CD4-positive, alpha-beta T cell treated with Interferon gamma for 1 hour (primary cell): ENCODE results near the gene ENTHD1.

Experiments used
- DNase-seq: peaks from one replicate; pipeline ENCODE4 v3.0.0-alpha.2; 2020

ENTHD1 gene

DNA sequence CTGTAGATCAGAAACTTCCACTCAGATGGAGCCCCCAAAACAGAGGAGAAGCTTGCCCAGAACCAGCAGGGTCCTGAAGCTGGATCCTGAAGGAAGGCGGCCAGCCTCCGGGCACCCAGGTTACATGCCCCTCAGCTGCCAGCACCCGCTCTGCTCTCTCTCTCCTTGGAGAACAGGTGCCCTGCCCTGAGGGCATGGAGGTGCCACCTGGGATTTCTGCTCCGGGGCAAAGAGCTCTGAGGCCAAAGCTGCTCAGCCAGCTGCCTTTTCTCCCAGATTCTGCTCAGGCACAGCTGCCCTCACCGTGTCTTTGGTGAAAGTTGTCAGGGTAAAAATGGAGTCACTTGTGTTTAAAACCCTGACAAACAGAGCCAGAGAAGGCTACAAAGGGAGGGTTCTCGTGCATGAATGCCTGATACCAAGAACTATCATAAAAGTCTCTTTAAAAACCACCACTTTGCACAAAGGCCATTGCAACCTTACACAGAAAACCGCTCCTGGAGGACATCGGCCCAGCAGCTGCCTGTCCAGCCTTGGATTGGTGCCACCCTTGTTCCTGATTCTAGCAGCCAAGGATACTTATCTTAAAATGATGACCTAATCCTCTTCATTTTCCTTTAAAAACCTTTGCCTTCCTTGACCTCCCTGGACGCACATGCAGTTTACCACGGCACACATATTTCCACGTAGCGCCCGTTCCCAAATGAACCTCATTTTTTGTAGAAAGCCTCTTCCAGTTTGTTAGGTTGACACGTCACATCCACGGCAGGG is 183.0 kb downstream of the ENTHD1 start:
- no peak for DNase-seq

DNA sequence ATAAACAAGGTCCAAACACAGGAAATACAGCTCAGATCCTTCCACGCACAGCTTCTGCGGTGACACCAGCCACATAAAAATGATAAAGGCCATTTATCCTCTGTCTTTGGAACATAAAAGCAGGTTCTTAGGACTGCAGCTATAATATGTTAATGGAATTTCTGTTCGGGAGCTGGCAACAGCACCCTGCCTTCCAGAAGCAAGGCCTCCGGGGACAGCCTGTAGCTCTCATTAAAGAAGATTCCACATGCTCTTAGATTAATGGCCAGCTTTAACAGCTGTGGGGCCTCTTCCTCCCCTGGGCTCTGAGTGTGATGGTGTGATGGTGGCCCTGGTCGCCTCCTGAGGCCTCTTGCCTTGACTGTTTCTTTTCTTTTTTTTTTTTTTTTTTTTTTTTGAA is 185.7 kb downstream of the ENTHD1 start:
- DNase-seq, result no peak

DNA sequence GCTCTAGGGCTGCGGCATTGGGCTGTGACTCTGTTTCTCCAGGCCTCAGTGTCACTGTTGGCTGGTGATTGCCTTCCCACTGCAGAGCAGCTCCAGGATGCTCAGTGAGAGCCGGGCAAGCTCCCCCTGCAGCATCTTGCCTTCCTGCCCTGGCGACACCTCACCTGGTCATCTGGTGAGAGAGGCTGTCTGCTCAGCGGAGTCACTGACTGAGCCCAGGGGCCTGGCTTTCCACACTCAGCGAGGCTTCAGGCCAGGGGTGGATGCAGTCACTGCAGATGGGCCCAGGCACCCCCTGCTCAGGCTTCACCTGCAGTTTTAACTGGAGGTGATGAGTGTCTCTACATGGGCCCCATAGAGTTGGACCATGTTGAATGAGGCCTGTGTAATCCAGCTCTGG is 186.2 kb downstream of the ENTHD1 start:
- no peak for DNase-seq

DNA sequence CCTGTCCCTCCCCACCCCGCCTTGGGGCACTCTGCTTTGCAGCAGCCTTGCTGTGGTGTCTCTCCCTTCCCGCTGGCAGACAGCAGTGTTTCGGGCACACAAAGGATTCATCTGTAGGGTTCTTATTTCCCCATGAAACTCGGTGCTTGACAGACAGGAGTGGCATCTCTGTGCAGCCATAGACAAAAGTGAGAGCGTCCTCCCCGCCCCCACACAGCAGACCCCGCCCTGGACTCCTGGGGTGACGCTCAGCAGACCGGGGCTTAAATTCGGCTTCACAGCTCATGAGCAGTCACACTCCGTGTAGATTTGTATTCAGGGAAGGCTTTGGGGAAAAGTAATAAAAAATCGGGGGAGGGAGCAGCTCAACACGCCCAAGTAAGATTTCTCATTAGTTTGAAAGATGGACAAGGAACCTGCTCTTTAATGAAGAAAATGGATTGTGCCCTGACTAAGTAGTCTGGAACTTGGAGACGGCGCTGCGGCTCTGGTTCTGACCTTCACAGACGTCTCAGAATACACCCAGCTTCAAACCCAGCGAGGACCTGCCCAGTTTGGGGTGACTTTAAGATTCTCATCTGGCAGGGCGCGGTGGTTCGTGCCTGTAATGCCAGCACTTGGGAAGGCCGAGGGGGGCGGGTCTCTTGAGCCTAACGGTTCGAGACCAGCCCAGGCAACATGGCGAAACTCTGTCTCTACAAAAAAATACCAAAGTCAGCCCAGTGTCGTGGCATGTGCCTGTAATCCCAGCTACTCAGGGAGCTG is 187.0 kb downstream of the ENTHD1 start:
- no peak for DNase-seq

DNA sequence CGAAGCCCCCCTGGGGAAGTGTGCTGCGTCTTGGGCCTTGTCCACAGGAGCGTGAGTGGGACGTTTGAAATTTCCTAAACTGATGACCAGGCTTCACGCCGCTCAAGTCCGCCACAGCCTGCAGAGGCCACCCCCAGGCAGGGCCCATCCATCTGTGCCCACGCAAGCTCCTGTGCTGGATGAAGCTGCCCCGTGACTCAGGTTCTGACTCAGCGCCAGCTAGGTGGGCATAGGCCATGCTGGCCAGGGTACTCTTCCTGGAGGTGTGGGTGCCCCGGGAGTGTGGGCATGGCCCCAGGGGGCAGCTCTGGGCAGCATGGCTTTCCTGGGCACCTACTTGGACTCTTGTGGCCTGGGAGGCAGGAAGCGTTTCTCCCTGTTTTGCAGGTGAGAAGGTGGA is 188.2 kb downstream of the ENTHD1 start:
- no peak for DNase-seq

DNA sequence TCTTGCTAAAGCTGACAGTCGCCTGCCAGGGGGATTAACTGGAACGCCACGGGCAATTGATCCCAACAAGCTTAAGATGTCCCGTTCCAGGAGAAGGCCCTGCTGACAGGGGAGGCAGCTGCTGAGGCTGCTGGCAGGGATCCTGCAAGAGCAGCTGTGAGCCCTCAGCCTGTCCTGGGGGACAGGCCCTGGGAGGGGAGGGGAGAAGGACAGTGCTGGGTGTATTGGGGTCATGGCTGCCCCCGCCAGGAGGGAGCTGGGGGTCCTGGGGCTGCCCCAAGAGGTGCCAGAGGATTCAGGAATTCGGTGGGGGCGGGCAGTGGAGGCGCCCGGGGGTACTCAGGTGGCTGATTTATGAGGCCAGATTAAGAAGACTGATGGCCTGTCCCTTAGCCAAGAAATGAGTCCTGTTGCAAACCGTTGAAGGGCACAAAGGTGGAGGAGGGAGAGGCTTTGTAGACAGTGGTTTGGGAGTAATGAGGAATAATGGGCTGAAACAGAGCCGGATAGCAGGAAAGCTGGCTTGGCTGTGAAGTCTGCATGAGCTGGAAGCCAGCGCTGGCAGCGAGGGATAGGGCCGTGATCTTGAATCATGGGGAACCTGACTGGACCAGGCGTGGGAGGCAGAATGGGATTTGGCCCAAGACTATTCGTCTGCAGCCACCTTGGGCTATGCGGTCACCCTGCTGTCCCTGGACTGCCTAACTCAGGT is 189.5 kb downstream of the ENTHD1 start:
- no peak for DNase-seq

DNA sequence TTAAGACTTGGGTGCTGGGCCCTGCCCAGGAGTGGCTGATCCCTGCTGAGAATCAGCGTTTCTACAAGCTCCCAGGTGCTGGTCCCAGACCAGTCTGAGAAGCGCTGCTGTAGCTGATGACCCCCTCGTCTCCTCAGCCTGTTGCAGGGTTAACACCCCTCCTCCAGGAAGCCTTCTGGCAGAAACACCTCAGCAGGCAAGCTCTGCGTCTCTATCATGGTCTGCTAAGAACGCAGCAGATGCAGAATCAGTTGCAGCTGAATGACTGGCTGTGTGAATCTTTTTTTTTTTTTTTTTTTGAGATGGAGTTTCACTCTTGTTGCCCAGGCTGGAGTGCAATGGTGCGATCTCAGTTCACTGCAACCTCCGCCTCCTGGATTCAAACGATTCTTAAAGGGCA is 190.5 kb downstream of the ENTHD1 start:
- DNase-seq, result no peak

DNA sequence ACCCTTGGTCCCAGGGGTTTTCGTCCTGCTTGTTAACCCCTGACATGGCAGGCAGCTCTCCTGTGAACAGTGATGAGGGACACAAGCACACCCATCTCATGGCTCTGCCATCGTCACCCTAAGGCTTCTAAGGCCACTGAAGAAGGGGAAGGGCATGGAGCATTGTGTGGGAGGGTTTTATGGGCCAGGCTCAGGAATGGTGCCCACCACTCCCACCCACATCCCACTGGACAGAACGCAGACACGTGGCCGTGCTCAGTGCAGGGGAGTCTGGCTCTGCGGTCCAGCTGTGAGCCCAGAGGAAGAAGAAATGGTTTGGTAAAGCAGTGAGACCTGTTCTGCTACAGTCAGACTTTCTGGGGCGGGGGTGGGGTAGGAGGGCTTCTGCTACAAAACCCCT is 193.0 kb downstream of the ENTHD1 start:
- DNase-seq, result no peak

DNA sequence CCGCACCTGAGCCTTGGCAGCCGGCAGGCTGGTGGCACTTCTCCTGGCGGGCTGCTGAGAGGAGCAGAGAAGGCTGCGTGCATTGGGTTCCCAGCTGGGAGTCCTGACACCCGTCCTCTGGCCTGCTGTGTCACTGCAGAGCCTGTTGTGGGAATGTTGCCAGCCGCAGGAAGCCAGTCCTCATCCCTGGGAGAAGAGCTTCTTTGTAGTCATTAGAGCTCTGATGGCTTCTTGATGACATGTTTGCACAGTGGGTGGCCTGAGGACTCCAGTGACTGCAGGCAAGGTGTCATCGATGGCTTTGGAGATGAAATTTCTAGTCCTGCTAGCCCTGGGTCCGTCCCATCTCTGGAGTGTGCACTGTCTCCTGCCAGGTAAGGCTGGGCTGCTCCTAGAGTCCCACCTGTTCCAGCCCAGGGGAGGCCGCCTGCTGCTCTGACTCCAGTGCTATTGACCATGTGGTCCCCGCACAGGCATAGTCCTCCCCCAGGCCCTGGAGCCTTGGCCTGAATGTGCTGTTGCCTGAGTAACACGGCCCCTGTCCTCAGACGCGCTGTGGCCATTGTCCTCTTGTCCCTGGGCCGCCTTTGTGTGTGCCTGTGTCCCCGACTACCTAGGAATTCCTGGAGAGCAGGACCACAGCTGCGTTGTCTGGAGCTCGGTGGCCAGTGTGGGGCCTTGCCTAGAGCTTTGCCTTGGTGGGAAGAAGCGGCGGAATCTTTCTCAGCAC is 193.8 kb downstream of the ENTHD1 start:
- no peak for DNase-seq

DNA sequence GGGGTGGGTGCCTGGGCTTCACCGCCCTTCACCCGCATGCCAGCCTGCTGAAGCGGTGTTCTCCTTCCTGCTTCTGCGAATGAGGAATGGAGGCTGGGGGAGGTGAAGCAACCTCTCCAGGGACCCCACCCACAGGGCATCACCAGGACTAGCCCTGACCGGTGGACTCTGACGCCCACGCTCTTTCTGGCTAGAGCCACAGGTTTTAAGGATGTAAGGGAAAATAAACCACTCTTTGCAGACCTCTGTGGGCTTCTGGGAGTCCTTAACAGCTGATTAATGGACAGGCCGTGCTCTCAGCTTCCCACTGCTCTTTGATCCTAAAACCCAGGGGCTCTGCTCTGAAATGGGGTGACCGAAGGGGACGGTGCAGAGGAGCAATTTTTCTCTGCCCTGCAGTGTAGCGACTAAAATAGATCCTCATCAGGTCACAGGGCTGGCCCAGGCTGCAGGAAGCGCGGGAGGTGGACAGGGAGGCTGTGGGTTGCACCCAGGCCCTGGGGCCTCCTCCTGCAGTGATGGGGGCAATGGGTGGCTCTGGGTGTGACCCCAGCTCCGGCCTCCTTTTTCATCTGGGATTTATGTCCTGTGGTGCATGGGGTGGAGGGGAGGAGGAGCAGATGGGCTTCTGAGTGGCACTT is 195.7 kb downstream of the ENTHD1 start:
- no peak for DNase-seq

DNA sequence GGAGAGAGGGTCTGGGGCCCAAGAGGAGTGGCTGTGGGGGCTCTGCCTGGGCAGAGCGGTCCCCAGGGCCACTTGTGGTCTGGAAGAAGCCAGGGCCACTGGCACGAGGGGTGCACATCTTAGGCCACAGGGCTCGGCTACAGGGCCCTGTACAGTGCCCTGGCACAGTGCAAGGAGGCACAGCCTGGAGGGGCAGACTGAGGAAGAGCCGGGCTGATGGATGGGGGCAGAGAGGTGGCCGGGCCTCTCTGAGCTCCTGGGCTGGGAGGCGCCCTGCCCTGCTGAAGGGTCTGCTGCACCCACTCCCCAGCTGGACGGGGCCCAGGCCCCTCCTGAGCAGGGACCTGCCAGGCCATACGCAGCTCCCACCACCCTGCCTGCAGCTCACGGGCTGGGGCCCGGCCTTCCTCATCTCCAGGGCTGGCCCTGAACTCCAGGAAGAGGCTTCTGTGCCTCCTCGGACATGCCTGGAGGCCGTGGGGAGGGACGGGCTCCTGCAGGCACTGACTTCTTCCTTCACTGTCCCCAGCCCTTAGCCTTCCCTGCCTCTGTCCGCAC is 199.5 kb downstream of the ENTHD1 start:
- no peak for DNase-seq
